Measurements from ENCODE around the gene PODN. TPM values are rescaled to one million over a fixed set of nuclear protein-coding genes. Genes with fewer than 3 reads are reported as not detected.

PODN gene
- total RNA-seq, 1 experiment from 2014 or later: 0.17 TPM

GRCh38 chr1:53083636-53084588 is 21.9 kb downstream of the PODN start:
- no peak overlapping the region for H2BK5ac ChIP-seq (ENCODE audit: insufficient read length, low read length)
- no peaks in the 10 kb centered on the region for H3K23me2 ChIP-seq (ENCODE audit: insufficient read length, low read depth, low read length, poor library complexity, severe bottlenecking)
- no peak overlapping the region for H3K18ac ChIP-seq (ENCODE audit: insufficient read length, low read depth, low read length)
- Mint-ChIP-seq H3K9me3 (no peaks in the 10 kb centered on the region), H3K4me3 (no peak overlapping the region), H3K4me1 (peaks cover 14 to 33% of the 10 kb centered on the region in 2 experiments), H3K27ac (peak overlapping the region in 1 of 3 experiments; percentile 11; a peak in 2 of 7 replicates), H3K27me3 (ENCODE audit: low read depth) (peaks cover 11% of the 10 kb centered on the region), H3K36me3 (ENCODE audit: insufficient read depth in 1 of 3, low read depth in 3 of 3) (no peaks in the 10 kb centered on the region; a peak in 1 of 7 replicates)
- H3K9me3 ChIP-seq (ENCODE audit: control insufficient read depth, low read depth, low read length): no peaks in the 10 kb centered on the region
- no CpG with 5 or more reads among the region's 17 CpGs for WGBS (ENCODE audit: extremely low coverage, insufficient read length, low lambda C conversion rate)
- H3K79me1 ChIP-seq (ENCODE audit: insufficient read depth, low read depth, low read length, poor library complexity, severe bottlenecking): no peaks in the 10 kb centered on the region
- peaks cover 6% of the 10 kb centered on the region; the same call in 1 of the 2 replicates for H3K4me1 ChIP-seq (ENCODE audit: insufficient read depth, low read length)
- no peak overlapping the region for H3K14ac ChIP-seq (ENCODE audit: insufficient read depth, low read length)
- H3K56ac ChIP-seq (ENCODE audit: insufficient read length, low read depth, low read length): no peak overlapping the region
- no peak overlapping the region for H3K4me2 ChIP-seq (ENCODE audit: insufficient read depth, insufficient read length, low read length)
- H3K9ac ChIP-seq (ENCODE audit: extremely low read depth, insufficient read length, low read length): no peak overlapping the region
- no peak overlapping the region for H4K8ac ChIP-seq (replicated peaks; ENCODE audit: insufficient read length, low read depth, low read length)
- H4K20me1 ChIP-seq (ENCODE audit: control insufficient read depth, insufficient read depth, insufficient read length): no peaks in the 10 kb centered on the region
- no peak overlapping the region for H3T11ph ChIP-seq (ENCODE audit: low read length)
- no peak overlapping the region for H2BK20ac ChIP-seq (ENCODE audit: low read depth, low read length, poor library complexity, severe bottlenecking)
- no peaks in the 10 kb centered on the region for H3K27me3 ChIP-seq (ENCODE audit: insufficient read depth, low read length)
- no peak overlapping the region for H2BK15ac ChIP-seq (ENCODE audit: low read depth, low read length)
- no peak overlapping the region for H3K4ac ChIP-seq (ENCODE audit: low read depth, low read length)
- DNase-seq: no peak
- no peaks in the 10 kb centered on the region for H3K79me2 ChIP-seq (ENCODE audit: insufficient read depth, low read length)
- no peak overlapping the region for H4K91ac ChIP-seq (ENCODE audit: insufficient read length, low read depth, low read length)
- TF ChIP-seq, protein P1, sequence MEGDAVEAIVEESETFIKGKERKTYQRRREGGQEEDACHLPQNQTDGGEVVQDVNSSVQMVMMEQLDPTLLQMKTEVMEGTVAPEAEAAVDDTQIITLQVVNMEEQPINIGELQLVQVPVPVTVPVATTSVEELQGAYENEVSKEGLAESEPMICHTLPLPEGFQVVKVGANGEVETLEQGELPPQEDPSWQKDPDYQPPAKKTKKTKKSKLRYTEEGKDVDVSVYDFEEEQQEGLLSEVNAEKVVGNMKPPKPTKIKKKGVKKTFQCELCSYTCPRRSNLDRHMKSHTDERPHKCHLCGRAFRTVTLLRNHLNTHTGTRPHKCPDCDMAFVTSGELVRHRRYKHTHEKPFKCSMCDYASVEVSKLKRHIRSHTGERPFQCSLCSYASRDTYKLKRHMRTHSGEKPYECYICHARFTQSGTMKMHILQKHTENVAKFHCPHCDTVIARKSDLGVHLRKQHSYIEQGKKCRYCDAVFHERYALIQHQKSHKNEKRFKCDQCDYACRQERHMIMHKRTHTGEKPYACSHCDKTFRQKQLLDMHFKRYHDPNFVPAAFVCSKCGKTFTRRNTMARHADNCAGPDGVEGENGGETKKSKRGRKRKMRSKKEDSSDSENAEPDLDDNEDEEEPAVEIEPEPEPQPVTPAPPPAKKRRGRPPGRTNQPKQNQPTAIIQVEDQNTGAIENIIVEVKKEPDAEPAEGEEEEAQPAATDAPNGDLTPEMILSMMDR (conservative IDR thresholded peaks at IDR 0.05): no peak
- H2BK120ac ChIP-seq (ENCODE audit: low read depth, low read length, poor library complexity, severe bottlenecking): no peak overlapping the region
- no peak overlapping the region for H3K23ac ChIP-seq (ENCODE audit: insufficient read length, low read depth, low read length)
- H4K5ac ChIP-seq (ENCODE audit: insufficient read length, low read depth, low read length): no peak overlapping the region
- no peak overlapping the region for H2BK12ac ChIP-seq (ENCODE audit: insufficient read length, low read depth, low read length)
- H2AFZ ChIP-seq (ENCODE audit: low read length): no peak overlapping the region
- no peak overlapping the region for H3K27ac ChIP-seq (ENCODE audit: insufficient read length, low read depth, low read length)
- no peak overlapping the region for H2AK5ac ChIP-seq (ENCODE audit: insufficient read length, low read length)

All from H9 (cell line).